ENCODE results near the gene FNDC3B. TPM values are rescaled to one million over a fixed set of nuclear protein-coding genes. Genes with fewer than 3 reads are reported as not detected.

The FNDC3B gene
- total and polyA plus RNA-seq, 2 donors (not counting 3 experiments of a cell fraction or from before 2014, with no cell fraction given), result 91.6 to 295 TPM

GRCh38 chr3:172034786-172035685 lies 4.3 kb upstream of the FNDC3B start:
- CTCF ChIA-PET, result interaction anchor here (0.5 to 1.5 kb wide), 10 partner anchors 43 to 421 kb away, joined by 3 to 6 read pairs (median 3); no protein-coding TSS in a partner anchor

More at GRCh38 chr3:172034786-172035685, 4.3 kb upstream of the FNDC3B start:
- no peak overlapping the region for H2AFZ ChIP-seq (ENCODE audit: low read depth, low read length)
- H4K20me1 ChIP-seq (replicated peaks; ENCODE audit: control insufficient read depth, extremely low read depth, insufficient read depth, low read length), result no peaks in the 10 kb centered on the region
- H3K4me3 ChIP-seq (replicated peaks in 1 of 3; ENCODE audit: insufficient read depth in 1 of 3, low read depth in 1 of 3, low read length in 3 of 3), result no peak overlapping the region
- peaks cover 9% of the 10 kb centered on the region for H3K4me1 ChIP-seq (ENCODE audit: control insufficient read depth, extremely low read depth, insufficient read depth, low read length)
- no TSS peak for BruUV-seq (replicated peaks)
- H3K27ac ChIP-seq (ENCODE audit: insufficient read depth, low read depth, low read length), result no peak overlapping the region
- dilution Hi-C loops (cut with MboI; ENCODE audit: extremely low pct_ligation_motif_present, low sequenced_read_pairs), result no loop called here
- no peak overlapping the region for H3K4me2 ChIP-seq (ENCODE audit: insufficient read depth, low read length)
- no peaks in the 10 kb centered on the region for H3K36me3 ChIP-seq (ENCODE audit: control insufficient read depth in 2 of 2, extremely low read depth in 1 of 2, insufficient read depth in 2 of 2, low read length in 2 of 2)
- no peak overlapping the region for H3K9ac ChIP-seq (replicated peaks; ENCODE audit: extremely low read depth, insufficient read depth, low read length)
- intact Hi-C loops (cut with micrococcal nuclease), result no loop called here
- no peak for DNase-seq (ENCODE audit: low read depth, low spot score)
- POLR2A ChIA-PET, result interaction anchor here (0.6 kb wide), 1 partner anchor 40 kb away, joined by 4 read pairs; no protein-coding TSS in a partner anchor
- no peaks in the 10 kb centered on the region for H3K9me1 ChIP-seq (replicated peaks; ENCODE audit: control insufficient read depth, extremely low read depth, insufficient read depth, low read length)
- no peaks in the 10 kb centered on the region for H3K9me3 ChIP-seq (replicated peaks; ENCODE audit: control insufficient read depth, insufficient read depth, low read length)
- no peaks in the 10 kb centered on the region for H3K27me3 ChIP-seq (ENCODE audit: control insufficient read depth in 2 of 2, insufficient read depth in 2 of 2, low read length in 2 of 2)
- FAIRE-seq, result peak; percentile 73
- TF ChIP-seq POLR2A (IDR thresholded peaks at IDR 0.05; ENCODE audit: low read depth, low read length) (no peak), CTCF (IDR thresholded peaks at IDR 0.05; ENCODE audit: extremely low read depth in 1 of 2, insufficient read depth in 1 of 2, low read depth in 1 of 2, low read length in 2 of 2) (peak; percentile 25 to 39)
- peaks cover 12% of the 10 kb centered on the region for H3K79me2 ChIP-seq (ENCODE audit: control insufficient read depth, insufficient read depth, low read length)
